CD4-positive, CD25-positive, alpha-beta regulatory T cell (primary cell): ENCODE data around the gene ZNF664. TPM values are rescaled to one million over a fixed set of nuclear protein-coding genes. Genes with fewer than 3 reads are reported as not detected.

Source experiments
- ATAC-seq, 2 donors: fragments of 150-1000 bp; cut with Tn5 transposase; one replicate each; pipeline ENCODE4 v1.10.0; 2021; ENCODE audit warnings: low read depth in 2 of 2, moderate number of reproducible peaks in 2 of 2, moderate library complexity in 1 of 2
- DNase-seq, 3 donors: peaks; one replicate each; pipeline versions ENCODE4 v3.0.0 to v3.0.0-alpha.2; 2012 to 2022; ENCODE audit warnings: mixed read lengths in 1 of 3
- H3K27ac ChIP-seq: one replicate; pipeline ENCODE4 v1.7.0; 2013; ENCODE audit warnings: mild to moderate bottlenecking, low read length; ENCODE audit not compliant: insufficient read depth, poor library complexity, severe bottlenecking
- H3K27me3 ChIP-seq: one replicate; pipeline ENCODE4 v1.7.0; 2013; ENCODE audit warnings: low read length; ENCODE audit not compliant: control insufficient read depth, insufficient read depth
- H3K36me3 ChIP-seq: one replicate; pipeline ENCODE4 v1.7.0; 2013; ENCODE audit warnings: mild to moderate bottlenecking, low read length, moderate library complexity; ENCODE audit not compliant: control insufficient read depth, insufficient read depth
- H3K4me1 ChIP-seq: 2 replicates; pipeline ENCODE4 v1.7.0; 2013; ENCODE audit warnings: mild to moderate bottlenecking, low read length; ENCODE audit not compliant: insufficient read depth, control insufficient read depth, poor library complexity, severe bottlenecking
- H3K4me3 ChIP-seq: one replicate; pipeline ENCODE4 v1.7.0; 2013; ENCODE audit warnings: low read depth, mild to moderate bottlenecking, low read length, moderate library complexity
- H3K9me3 ChIP-seq, 2 experiments: 1 replicate in 1 of 2; 2 replicates in 1 of 2; pipeline ENCODE4 v1.7.0; 2013; ENCODE audit warnings: low read length in 2 of 2, mild to moderate bottlenecking in 1 of 2, moderate library complexity in 1 of 2; ENCODE audit not compliant: control insufficient read depth in 2 of 2
- H3K27ac Mint-ChIP-seq, 3 donors: one replicate each; pipeline ENCODE4 v1.8.0; 2020 to 2022; ENCODE audit warnings: mild to moderate bottlenecking in 3 of 3, mixed read lengths in 3 of 3, moderate library complexity in 2 of 3
- H3K27me3 Mint-ChIP-seq: one replicate; pipeline ENCODE4 v1.8.0; 2022; ENCODE audit warnings: mild to moderate bottlenecking, mixed read lengths
- H3K36me3 Mint-ChIP-seq: one replicate; pipeline ENCODE4 v1.8.0; 2020; ENCODE audit warnings: mixed read lengths
- H3K4me1 Mint-ChIP-seq, 4 donors: one replicate each; pipeline ENCODE4 v1.8.0; 2020 to 2022; ENCODE audit warnings: mixed read lengths in 4 of 4, mild to moderate bottlenecking in 1 of 4
- H3K4me3 Mint-ChIP-seq, 4 donors: one replicate each; pipeline ENCODE4 v1.8.0; 2020 to 2022; ENCODE audit warnings: mild to moderate bottlenecking in 4 of 4, mixed read lengths in 4 of 4, moderate library complexity in 3 of 4
- H3K9me3 Mint-ChIP-seq, 7 donors: one replicate each; pipeline ENCODE4 v1.8.0; 2020 to 2022; ENCODE audit warnings: mixed read lengths in 7 of 7, mild to moderate bottlenecking in 3 of 7, moderate library complexity in 2 of 7
- polyA plus RNA-seq, 4 donors: library from polyadenylated mRNA; unstranded; fragments of 300-500 nt; fragmentation: Illumina TruSeq; gene quantifications; one replicate each; pipeline ENCODE4 v1.2.3, GENCODE V29; 2021
- total RNA-seq: library from RNA; stranded (reverse); gene quantifications from one replicate; pipeline ENCODE4 v1.2.3, GENCODE V29; 2022

The ZNF664 gene
- total and polyA plus RNA-seq, 5 donors from 2014 or later, result 6.9 to 24.5 (median 10.0) TPM

GRCh38 chr12:123933214-123933613 is 39.8 kb upstream of the ZNF664 start:
- ATAC-seq, result no peak
- Histone ChIP-seq H3K4me3 (no peak overlapping the region), H3K27me3 (peaks cover 10% of the 10 kb centered on the region), H3K36me3 (peaks cover 2% of the 10 kb centered on the region), H3K27ac (no peak overlapping the region), H3K9me3 (no peaks in the 10 kb centered on the region), H3K4me1 (peaks cover 17% of the 10 kb centered on the region)
- Mint-ChIP-seq H3K36me3 (peaks cover 11% of the 10 kb centered on the region), H3K4me1 (peaks cover 6 to 33% (median 17%) of the 10 kb centered on the region in 4 donors), H3K27ac (no peak overlapping the region), H3K4me3 (no peak overlapping the region), H3K27me3 (peaks cover 11% of the 10 kb centered on the region), H3K9me3 (peaks cover 0 to 1% (median 0%) of the 10 kb centered on the region in 7 donors)
- no peak for DNase-seq

GRCh38 chr12:123934016-123934620 is 38.9 kb upstream of the ZNF664 start:
- DNase-seq (no peak), ATAC-seq (no peak)
- Mint-ChIP-seq H3K4me1 (peaks cover 6 to 42% (median 23%) of the 10 kb centered on the region in 4 donors), H3K9me3 (peaks cover 0 to 1% (median 0%) of the 10 kb centered on the region in 7 donors), H3K36me3 (peaks cover 18% of the 10 kb centered on the region), H3K4me3 (no peak overlapping the region), H3K27ac (no peak overlapping the region), H3K27me3 (peaks cover 11% of the 10 kb centered on the region)
- Histone ChIP-seq H3K27me3 (peaks cover 10% of the 10 kb centered on the region), H3K9me3 (no peaks in the 10 kb centered on the region), H3K36me3 (peaks cover 2% of the 10 kb centered on the region), H3K4me3 (no peak overlapping the region), H3K4me1 (peaks cover 23% of the 10 kb centered on the region), H3K27ac (no peak overlapping the region)

GRCh38 chr12:123934829-123935228 is 38.2 kb upstream of the ZNF664 start:
- Histone ChIP-seq H3K9me3 (no peaks in the 10 kb centered on the region), H3K27ac (no peak overlapping the region), H3K4me1 (peaks cover 23% of the 10 kb centered on the region), H3K27me3 (peaks cover 10% of the 10 kb centered on the region), H3K4me3 (no peak overlapping the region), H3K36me3 (peaks cover 2% of the 10 kb centered on the region)
- H3K4me1 Mint-ChIP-seq, result peaks cover 6 to 43% (median 23%) of the 10 kb centered on the region in 4 donors
- DNase-seq (no peak), ATAC-seq (no peak)
- H3K27me3 Mint-ChIP-seq, result peaks cover 11% of the 10 kb centered on the region
- no peak overlapping the region for H3K27ac Mint-ChIP-seq
- H3K36me3 Mint-ChIP-seq, result peaks cover 18% of the 10 kb centered on the region
- no peak overlapping the region for H3K4me3 Mint-ChIP-seq
- H3K9me3 Mint-ChIP-seq, result peaks cover 0 to 1% (median 0%) of the 10 kb centered on the region in 7 donors

- ATAC-seq (no peak), DNase-seq (no peak)
- H3K9me3 ChIP-seq, result no peaks in the 10 kb centered on the region
- H3K27ac Mint-ChIP-seq, result peak overlapping the region in 2 of 3 donors; percentile 32 to 48
- no peak overlapping the region for H3K4me3 ChIP-seq
- peaks cover 0 to 1% (median 0%) of the 10 kb centered on the region in 7 donors for H3K9me3 Mint-ChIP-seq
- no peak overlapping the region for H3K27ac ChIP-seq
- H3K4me1 ChIP-seq, result peaks cover 23% of the 10 kb centered on the region
- H3K27me3 Mint-ChIP-seq, result peaks cover 6% of the 10 kb centered on the region
- H3K36me3 Mint-ChIP-seq, result peaks cover 22% of the 10 kb centered on the region
- peaks cover 6 to 45% (median 23%) of the 10 kb centered on the region in 4 donors for H3K4me1 Mint-ChIP-seq
- H3K27me3 ChIP-seq, result peaks cover 8% of the 10 kb centered on the region
- H3K36me3 ChIP-seq, result peaks cover 2% of the 10 kb centered on the region
- peak overlapping the region in 2 of 4 donors; percentile 70 to 80 for H3K4me3 Mint-ChIP-seq
Measured at GRCh38 chr12:123935956-123936355, 37.1 kb upstream of the ZNF664 start.

- Histone ChIP-seq H3K4me3 (no peak overlapping the region), H3K4me1 (peaks cover 22% of the 10 kb centered on the region), H3K9me3 (no peaks in the 10 kb centered on the region), H3K36me3 (peaks cover 6% of the 10 kb centered on the region), H3K27me3 (peaks cover 8% of the 10 kb centered on the region), H3K27ac (no peak overlapping the region)
- H3K4me3 Mint-ChIP-seq, result peak overlapping the region in 2 of 4 donors; percentile 70 to 80
- DNase-seq (no peak), ATAC-seq (no peak)
- peaks cover 6% of the 10 kb centered on the region for H3K27me3 Mint-ChIP-seq
- peaks cover 0 to 1% (median 0%) of the 10 kb centered on the region in 7 donors for H3K9me3 Mint-ChIP-seq
- peak overlapping the region; percentile 26 to 86 (median 48) for H3K27ac Mint-ChIP-seq
- peaks cover 24% of the 10 kb centered on the region for H3K36me3 Mint-ChIP-seq
- H3K4me1 Mint-ChIP-seq, result peaks cover 6 to 42% (median 23%) of the 10 kb centered on the region in 4 donors
Measured at GRCh38 chr12:123936471-123936870, 36.5 kb upstream of the ZNF664 start.

GRCh38 chr12:123936956-123937706 is 35.9 kb upstream of the ZNF664 start:
- H3K4me1 Mint-ChIP-seq, result peaks cover 6 to 35% (median 16%) of the 10 kb centered on the region in 4 donors
- Histone ChIP-seq H3K4me1 (peaks cover 17% of the 10 kb centered on the region), H3K36me3 (peaks cover 12% of the 10 kb centered on the region), H3K4me3 (peak overlapping the region; percentile 55), H3K27me3 (peaks cover 2% of the 10 kb centered on the region), H3K27ac (no peak overlapping the region), H3K9me3 (peaks cover 0 to 6% of the 10 kb centered on the region in 2 experiments)
- H3K27ac Mint-ChIP-seq, result peak overlapping the region; percentile 82 to 98 (median 84)
- peaks cover 0 to 4% (median 0%) of the 10 kb centered on the region in 7 donors for H3K9me3 Mint-ChIP-seq
- DNase-seq (no peak), ATAC-seq (no peak)
- H3K27me3 Mint-ChIP-seq, result peaks cover 2% of the 10 kb centered on the region
- peaks cover 30% of the 10 kb centered on the region for H3K36me3 Mint-ChIP-seq
- H3K4me3 Mint-ChIP-seq, result peak overlapping the region; percentile 3 to 64 (median 64)

GRCh38 chr12:123937707-123938591 is 35.1 kb upstream of the ZNF664 start:
- Histone ChIP-seq H3K27ac (peak overlapping the region; percentile 54), H3K9me3 (peaks cover 0 to 6% of the 10 kb centered on the region in 2 experiments), H3K36me3 (peaks cover 17% of the 10 kb centered on the region), H3K4me3 (peak overlapping the region; percentile 55), H3K4me1 (peaks cover 17% of the 10 kb centered on the region), H3K27me3 (no peaks in the 10 kb centered on the region)
- DNase-seq (peak in 2 of 3 donors; percentile 22 to 74), ATAC-seq (peak; percentile 78 to 92)
- Mint-ChIP-seq H3K27me3 (no peaks in the 10 kb centered on the region), H3K9me3 (peaks cover 0 to 9% (median 1%) of the 10 kb centered on the region in 7 donors), H3K4me1 (peaks cover 6 to 30% (median 14%) of the 10 kb centered on the region in 4 donors), H3K4me3 (peak overlapping the region; percentile 3 to 64 (median 64)), H3K27ac (peak overlapping the region; percentile 82 to 98 (median 84)), H3K36me3 (peaks cover 38% of the 10 kb centered on the region)
